ENCODE results near the gene BATF3. TPM values are rescaled to one million over a fixed set of nuclear protein-coding genes. Genes with fewer than 3 reads are reported as not detected.
A peak's percentile ranks its signal among the peaks of the same experiment; 100 is the strongest.

The BATF3 gene
- total and polyA plus RNA-seq, 9 of the 15 experiments (the other 6 are each of a cell fraction or from before 2014, with no cell fraction given) = 0.40 to 3.8 (median 2.0) TPM

- in situ Hi-C loops (cut with MboI) = no loop called here
- Histone ChIP-seq H3K9ac (ENCODE audit: insufficient read depth in 1 of 2, low read depth in 2 of 2, low read length in 2 of 2) (no peak overlapping the region), H3K27ac (ENCODE audit: extremely low read depth, low read depth, low read length) (no peak overlapping the region), H3K9me1 (ENCODE audit: control insufficient read depth, insufficient read depth, low read length) (no peaks in the 10 kb centered on the region), H3K4me2 (ENCODE audit: insufficient read depth, low read length) (peak overlapping the region; percentile 30; the same call in 1 of the 2 replicates), H3K27me3 (ENCODE audit: control insufficient read depth in 2 of 2, insufficient read depth in 2 of 2, low read length in 2 of 2) (peaks cover 38% of the 10 kb centered on the region in 2 experiments), H4K20me1 (replicated peaks; ENCODE audit: control insufficient read depth, insufficient read depth, low read length) (no peaks in the 10 kb centered on the region), H3K79me2 (ENCODE audit: control insufficient read depth, insufficient read depth, low read length) (no peaks in the 10 kb centered on the region), H2AFZ (ENCODE audit: low read depth, low read length) (0 out of 2 replicates have a peak overlapping the region, but pooled peaks have one; percentile 22), H3K36me3 (ENCODE audit: control insufficient read depth, insufficient read depth, low read length) (no peaks in the 10 kb centered on the region), H3K4me1 (replicated peaks in 1 of 2; ENCODE audit: control insufficient read depth in 2 of 2, insufficient read depth in 2 of 2, low read length in 2 of 2) (peaks cover 19 to 23% of the 10 kb centered on the region in 2 experiments), H3K4me3 (no peak overlapping the region), H3K9me3 (replicated peaks; ENCODE audit: control insufficient read depth, insufficient read depth, low read depth, low read length) (no peaks in the 10 kb centered on the region)
- 6% methylated on average over 27 of the region's 27 CpGs for WGBS (ENCODE audit: insufficient coverage, low coverage, missing lambda C conversion rate)
- no TSS peak for BruUV-seq (replicated peaks)
- intact Hi-C loops (cut with micrococcal nuclease) = no loop called here
- FAIRE-seq = peak; percentile 62
- DNase-seq (ENCODE audit: extremely low read depth in 1 of 4, low spot score in 3 of 4) = peak in 3 of 4 experiments; percentile 11 to 50 (median 24)
- ChIA-PET POLR2A (interaction anchor here (0.6 to 1.8 kb wide), 4 partner anchors 8 to 93 kb away, joined by 3 to 7 read pairs (median 4); partner anchors contain the start of gene ATF3), CTCF (ENCODE audit: low intra/inter-chr PET ratio) (interaction anchor here (1.4 kb wide), 1 partner anchor 81 kb away, joined by 3 read pairs; no protein-coding TSS in a partner anchor)
- peak; percentile 69 for ATAC-seq
- TF ChIP-seq CREM (IDR thresholded peaks at IDR 0.05; ENCODE audit: low read depth) (peak; percentile 28; the same call in 1 of the 2 replicates), ATF4 (CRISPR knock-in tag; IDR thresholded peaks at IDR 0.05) (peak; percentile 51), ZNF408 (CRISPR knock-in tag; IDR thresholded peaks at IDR 0.05; ENCODE audit: low read depth) (no peak), CXXC5 (CRISPR knock-in tag; IDR thresholded peaks at IDR 0.05) (peak; percentile 61), CBX2 (IDR thresholded peaks at IDR 0.05; ENCODE audit: insufficient read depth, low read length, poor library complexity, severe bottlenecking) (peak; percentile 43), MAZ (CRISPR knock-in tag; conservative IDR thresholded peaks at IDR 0.05 in 1 of 2, IDR thresholded peaks at IDR 0.05 in 1 of 2) (peak in 1 of 2 experiments; percentile 34; a peak in 1 of 4 replicates), MBD1 (CRISPR knock-in tag; IDR thresholded peaks at IDR 0.05) (no peak), CTCF (IDR thresholded peaks at IDR 0.05 in 2 of 3, conservative IDR thresholded peaks at IDR 0.05 in 1 of 3; ENCODE audit: insufficient read depth in 2 of 3, low read depth in 1 of 3, low read length in 3 of 3) (peak in 2 of 3 experiments; percentile 17 to 28; a peak in 2 of 6 replicates), BHLHE40 (IDR thresholded peaks at IDR 0.05; ENCODE audit: low read length) (peak; percentile 53; the same call in 1 of the 2 replicates), TFAP4 (CRISPR knock-in tag; IDR thresholded peaks at IDR 0.05; ENCODE audit: borderline replicate concordance) (peak; percentile 18; the same call in 1 of the 2 replicates), CTBP1 (IDR thresholded peaks at IDR 0.05; ENCODE audit: borderline replicate concordance) (peak; percentile 74; the same call in 1 of the 2 replicates), MYC (IDR thresholded peaks at IDR 0.05; ENCODE audit: low read depth, low read length) (peak; percentile 33; the same call in 1 of the 2 replicates), MYC (CRISPR knock-in tag; IDR thresholded peaks at IDR 0.05; ENCODE audit: borderline replicate concordance, low read depth) (no peak), L3MBTL2 (IDR thresholded peaks at IDR 0.05) (peak; percentile 17; the same call in 1 of the 2 replicates)
Observed at GRCh38 chr1:212700892-212701819, 1.5 kb upstream of the BATF3 start.
